DMS79 treated with DMSO at 0.1 percent for 48 hours (cell line): Measurements from ENCODE around the gene ATP8B1.
"Not testable (repeated sequence)": the region's sequence is repeated elsewhere in the genome, so short reads cannot be mapped to it uniquely, and the experiment has no call there.

ENCODE experiments used
- DNase-seq: peaks from one replicate; lab custom pipeline; 2025; lab: John Stamatoyannopoulos, UW

Gene ATP8B1

GRCh38 chr18:57803103-57803969 lies at the start of gene ATP8B1:
ATP8B1 (minus strand) TSS chr18:57803315; CDS start chr18:57731807, 71,508 bp downstream.
- peak; percentile 67 for DNase-seq

GRCh38 chr18:57850063-57850462 lies 46.9 kb upstream of the ATP8B1 start:
- DNase-seq, result no peak

DNA sequence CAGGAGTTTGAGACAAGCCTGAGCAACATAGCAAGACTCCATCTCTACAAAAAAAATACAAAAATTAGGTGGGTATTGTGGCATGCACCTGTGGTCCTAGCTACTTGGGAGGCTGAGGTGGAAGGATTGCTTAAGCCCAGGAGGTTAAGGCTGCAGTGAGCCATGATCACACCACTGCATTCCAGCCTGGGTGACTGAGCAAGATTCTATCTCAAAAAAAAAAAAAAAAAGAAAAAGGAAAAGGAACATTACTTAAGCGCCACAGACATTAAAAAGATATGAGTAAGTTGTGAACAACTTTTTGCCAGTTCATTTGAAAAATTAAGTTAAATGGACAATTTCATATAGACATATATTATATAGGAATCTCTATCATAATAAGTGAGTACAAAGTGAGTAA lies 45.3 kb upstream of the ATP8B1 start:
- DNase-seq, result not testable (repeated sequence)

DNA sequence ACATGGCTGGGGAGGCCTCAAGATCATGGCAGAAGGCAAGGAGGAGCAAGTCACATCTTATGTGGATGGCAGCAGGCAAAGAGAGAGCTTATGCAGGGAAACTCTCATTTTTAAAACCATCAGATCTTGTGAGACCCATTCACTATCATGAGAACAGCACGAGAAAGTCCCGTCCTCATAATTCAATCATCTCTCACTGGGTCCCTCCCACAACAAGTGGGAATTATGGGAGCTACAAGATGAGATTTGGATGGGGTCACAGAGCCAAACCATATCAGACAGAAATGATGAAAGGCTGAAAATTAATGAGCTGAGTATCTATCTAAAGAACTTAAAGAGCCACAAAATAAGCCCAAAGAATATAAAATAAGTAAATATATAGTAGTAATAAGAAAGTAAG lies 44.3 kb upstream of the ATP8B1 start:
- not testable (repeated sequence) for DNase-seq

- peak; percentile 42 for DNase-seq
Measured at GRCh38 chr18:57846258-57846657, 43.1 kb upstream of the ATP8B1 start.

DNA sequence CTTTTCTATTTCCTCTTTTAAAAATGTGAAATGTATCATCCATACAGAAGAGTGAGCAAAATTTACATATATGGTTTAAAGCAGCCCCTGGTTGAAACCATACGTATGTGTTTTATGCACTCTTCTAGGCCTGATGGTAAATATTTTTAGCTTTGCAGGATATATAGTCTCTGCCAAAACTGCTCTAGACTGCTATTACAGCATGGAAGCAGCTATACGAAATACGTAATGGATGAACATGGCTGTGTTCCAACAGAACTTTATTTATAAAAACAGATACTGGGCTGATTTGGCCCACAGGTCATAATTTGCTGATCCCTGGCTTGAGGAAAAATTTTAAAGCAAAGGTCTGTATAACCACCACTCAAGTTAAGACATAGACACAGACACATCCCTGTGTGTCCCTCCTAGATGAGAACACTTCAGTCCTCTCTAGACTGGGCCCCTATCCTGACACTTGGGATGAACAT lies 42.5 kb upstream of the ATP8B1 start:
- DNase-seq, result no peak

DNA sequence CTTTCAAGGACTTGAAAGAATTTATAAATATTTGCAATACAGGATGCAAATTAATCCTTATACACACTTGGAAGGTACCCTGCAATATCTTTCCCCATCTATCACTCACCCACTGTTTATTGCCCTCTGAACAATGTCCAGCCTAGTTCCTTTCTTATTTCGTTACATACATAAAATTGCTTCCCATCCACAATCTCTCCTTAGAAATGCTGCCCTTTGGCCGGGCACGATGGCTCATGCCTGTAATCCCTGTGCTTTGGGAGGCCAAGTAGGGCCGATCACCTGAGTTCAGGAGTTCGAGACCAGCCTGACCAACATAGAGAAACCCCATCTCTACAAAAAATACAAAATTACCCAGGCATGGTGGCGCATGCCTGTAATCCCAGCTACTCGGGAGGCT lies 41.2 kb upstream of the ATP8B1 start:
- DNase-seq, result no peak

DNA sequence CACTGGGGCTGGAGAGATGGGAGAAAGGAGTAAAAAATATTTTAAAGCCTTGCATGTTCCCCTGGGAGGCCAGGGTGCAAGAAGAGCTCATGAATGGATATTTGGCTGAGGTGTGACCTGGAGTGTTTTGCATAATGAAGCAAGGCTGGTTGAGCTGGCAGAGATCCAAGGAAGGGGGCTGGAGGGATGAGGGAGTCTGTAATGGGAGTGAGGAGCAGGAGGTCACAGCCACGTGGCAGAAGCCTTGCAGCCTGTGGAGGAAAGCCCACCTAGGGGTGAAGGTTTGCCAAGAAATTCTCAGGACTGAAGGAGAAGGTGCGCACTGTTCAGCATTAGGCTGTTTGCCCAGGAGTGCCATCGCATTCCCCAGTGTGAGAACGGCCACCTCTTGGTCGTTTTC lies 40.3 kb upstream of the ATP8B1 start:
- DNase-seq, result no peak

DNA sequence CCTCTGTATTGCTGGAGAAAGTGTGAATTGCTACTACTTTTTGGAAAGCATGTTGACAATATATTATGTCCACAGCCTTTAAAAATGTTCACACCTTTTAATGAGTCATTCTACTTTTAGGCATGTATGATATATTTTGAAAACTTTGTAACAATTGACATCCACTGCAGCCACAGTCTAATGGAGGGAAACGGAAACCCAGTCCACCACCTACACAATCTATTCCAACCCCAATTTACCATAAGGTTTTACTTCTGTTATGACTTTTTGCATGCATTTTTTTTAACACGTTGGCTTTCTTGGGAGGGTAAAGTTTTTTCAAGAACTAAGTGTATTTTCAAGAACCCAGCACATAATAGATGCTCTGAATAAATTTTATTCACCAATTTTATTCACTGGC lies 38.5 kb upstream of the ATP8B1 start:
- no peak for DNase-seq

GRCh38 chr18:57839942-57840381 lies 36.8 kb upstream of the ATP8B1 start:
- DNase-seq, result no peak

- no peak for DNase-seq
Measured at GRCh38 chr18:57837917-57838548, 34.9 kb upstream of the ATP8B1 start.

DNA sequence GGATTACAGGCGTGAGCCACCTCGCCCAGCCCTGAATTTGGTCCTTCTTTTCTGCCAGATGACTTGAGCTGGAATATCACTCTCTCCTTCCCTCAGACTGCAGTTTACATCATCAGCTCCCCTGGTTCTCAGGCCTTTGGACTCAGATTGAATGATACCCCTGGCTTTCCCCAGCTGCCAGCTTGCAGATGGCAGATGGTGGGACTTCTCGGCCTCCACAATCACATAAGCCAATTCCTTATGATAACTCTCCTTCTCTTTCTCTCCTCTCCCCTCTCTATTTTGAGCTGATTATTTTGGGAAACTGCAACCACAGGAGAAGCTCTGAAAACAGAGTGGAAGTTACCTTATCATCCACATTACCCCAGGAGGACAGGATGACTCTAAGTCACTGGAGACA lies 33.4 kb upstream of the ATP8B1 start:
- no peak for DNase-seq

DNA sequence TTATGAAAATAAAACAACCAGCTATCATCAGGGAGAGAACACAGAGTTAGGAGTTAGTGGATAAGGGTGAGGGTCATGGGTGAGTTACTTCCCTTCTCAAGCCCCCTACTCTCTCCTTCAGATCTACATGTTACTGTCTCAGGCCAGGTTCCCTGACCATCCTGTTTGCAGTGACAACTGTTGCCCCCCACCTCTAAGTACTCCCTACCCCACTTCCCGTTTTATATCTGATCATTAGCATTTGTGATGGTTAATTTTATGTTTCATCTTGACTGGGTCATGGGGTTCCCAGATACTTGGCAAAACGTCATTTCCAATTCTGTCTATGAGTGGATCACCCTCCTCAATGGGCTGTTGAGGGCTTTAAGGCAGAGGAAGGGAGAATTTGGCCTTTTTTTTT lies 32.8 kb upstream of the ATP8B1 start:
- DNase-seq, result no peak

- DNase-seq, result no peak
Measured at GRCh38 chr18:57834616-57835015, 31.5 kb upstream of the ATP8B1 start.

GRCh38 chr18:57833441-57834101 lies 30.5 kb upstream of the ATP8B1 start:
- no peak for DNase-seq

- DNase-seq, result no peak
Measured at GRCh38 chr18:57832730-57833129, 29.6 kb upstream of the ATP8B1 start.

GRCh38 chr18:57831597-57832377 lies 28.7 kb upstream of the ATP8B1 start:
- no peak for DNase-seq

GRCh38 chr18:57827646-57828045 lies 24.5 kb upstream of the ATP8B1 start:
- no peak for DNase-seq

DNA sequence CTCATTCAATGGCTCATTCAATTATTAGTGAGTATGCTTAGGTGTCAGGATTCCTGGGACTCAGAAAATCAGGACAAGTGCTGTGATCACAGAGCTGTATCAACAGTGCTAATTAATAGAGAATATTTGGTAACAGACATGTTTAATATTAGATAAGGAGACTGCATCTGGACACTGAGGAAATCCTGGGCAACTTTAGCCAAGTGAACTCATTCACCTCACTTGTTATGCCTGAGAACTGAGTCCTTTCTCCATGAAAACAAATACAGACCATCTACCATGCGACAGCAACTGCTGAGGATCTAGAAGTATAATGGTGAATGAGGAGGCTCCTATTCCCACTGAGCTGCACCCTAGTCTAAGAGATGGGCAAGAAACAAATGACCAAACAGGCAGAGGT lies 23.1 kb upstream of the ATP8B1 start:
- DNase-seq, result no peak

GRCh38 chr18:57820583-57820982 lies 17.5 kb upstream of the ATP8B1 start:
- not testable (repeated sequence) for DNase-seq

GRCh38 chr18:57819671-57820460 lies 16.8 kb upstream of the ATP8B1 start:
- peak; percentile 74 for DNase-seq
